Lower leg skin (tissue), 3 donors: Measurements from ENCODE around the gene DNAI4.

ENCODE experiments used
- POLR2A ChIP-seq, 2 donors: fragments of 450-650 bp; IDR thresholded peaks; one replicate each; pipeline ENCODE4 v1.6.1; 2016 to 2017; ENCODE audit warnings: antibody characterized with exemption in 2 of 2, mild to moderate bottlenecking in 1 of 2, moderate library complexity in 1 of 2
- TF ChIP-seq, protein P1 (sequence below), 3 donors: fragments of 450-650 bp; IDR thresholded peaks; one replicate each; pipeline ENCODE4 v1.5.1; 2016; ENCODE audit warnings: antibody characterized with exemption in 3 of 3, mild to moderate bottlenecking in 3 of 3, moderate library complexity in 2 of 3

DNA sequence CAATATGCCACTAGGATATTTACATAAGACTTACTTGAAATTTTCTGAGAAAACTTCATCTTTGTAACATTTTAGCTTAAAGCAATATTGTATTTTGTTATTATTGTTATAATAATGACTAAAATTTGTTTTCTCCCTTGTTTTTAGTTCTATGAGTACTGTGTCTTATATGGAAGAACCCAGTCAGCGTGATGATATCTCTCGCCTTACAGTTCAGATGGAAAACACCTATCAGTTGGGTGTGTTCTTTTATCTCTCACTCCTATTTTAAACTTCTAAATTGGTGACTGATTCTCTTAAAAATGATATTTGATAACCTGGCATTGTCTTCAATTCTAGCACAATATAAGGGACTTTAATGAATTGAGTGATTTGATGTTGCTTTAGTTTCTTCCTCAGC, 154.4 kb downstream of the DNAI4 start:
- no peak for TF ChIP-seq POLR2A (IDR thresholded peaks at IDR 0.05)
- TF ChIP-seq, protein P1, sequence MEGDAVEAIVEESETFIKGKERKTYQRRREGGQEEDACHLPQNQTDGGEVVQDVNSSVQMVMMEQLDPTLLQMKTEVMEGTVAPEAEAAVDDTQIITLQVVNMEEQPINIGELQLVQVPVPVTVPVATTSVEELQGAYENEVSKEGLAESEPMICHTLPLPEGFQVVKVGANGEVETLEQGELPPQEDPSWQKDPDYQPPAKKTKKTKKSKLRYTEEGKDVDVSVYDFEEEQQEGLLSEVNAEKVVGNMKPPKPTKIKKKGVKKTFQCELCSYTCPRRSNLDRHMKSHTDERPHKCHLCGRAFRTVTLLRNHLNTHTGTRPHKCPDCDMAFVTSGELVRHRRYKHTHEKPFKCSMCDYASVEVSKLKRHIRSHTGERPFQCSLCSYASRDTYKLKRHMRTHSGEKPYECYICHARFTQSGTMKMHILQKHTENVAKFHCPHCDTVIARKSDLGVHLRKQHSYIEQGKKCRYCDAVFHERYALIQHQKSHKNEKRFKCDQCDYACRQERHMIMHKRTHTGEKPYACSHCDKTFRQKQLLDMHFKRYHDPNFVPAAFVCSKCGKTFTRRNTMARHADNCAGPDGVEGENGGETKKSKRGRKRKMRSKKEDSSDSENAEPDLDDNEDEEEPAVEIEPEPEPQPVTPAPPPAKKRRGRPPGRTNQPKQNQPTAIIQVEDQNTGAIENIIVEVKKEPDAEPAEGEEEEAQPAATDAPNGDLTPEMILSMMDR (IDR thresholded peaks at IDR 0.05) = no peak
